ENCODE data around the gene ATG4D.

ATG4D gene

GRCh38 chr19:10586396-10586795 lies 42.7 kb downstream of the ATG4D start:
- TF ChIP-seq CREB1 (IDR thresholded peaks at IDR 0.05; ENCODE audit: low read depth) = no peak
- no peak for TF ChIP-seq EGR1 (IDR thresholded peaks at IDR 0.05)
- no peak for TF ChIP-seq TCF12 (IDR thresholded peaks at IDR 0.05; ENCODE audit: low read depth)
- no peak for TF ChIP-seq YY1 (IDR thresholded peaks at IDR 0.05; ENCODE audit: low read depth)
- TF ChIP-seq REST (IDR thresholded peaks at IDR 0.05; ENCODE audit: low read depth) = no peak
- no peak for TF ChIP-seq NFIC (IDR thresholded peaks at IDR 0.05)
- no peak for TF ChIP-seq ZBTB7A (IDR thresholded peaks at IDR 0.05; ENCODE audit: low read depth)
- no peak for TF ChIP-seq TEAD4 (IDR thresholded peaks at IDR 0.05)
- TF ChIP-seq FOXM1 (IDR thresholded peaks at IDR 0.05; ENCODE audit: borderline replicate concordance, low read depth) = no peak
- TF ChIP-seq MAX (IDR thresholded peaks at IDR 0.05) = no peak
- TF ChIP-seq, protein P1, sequence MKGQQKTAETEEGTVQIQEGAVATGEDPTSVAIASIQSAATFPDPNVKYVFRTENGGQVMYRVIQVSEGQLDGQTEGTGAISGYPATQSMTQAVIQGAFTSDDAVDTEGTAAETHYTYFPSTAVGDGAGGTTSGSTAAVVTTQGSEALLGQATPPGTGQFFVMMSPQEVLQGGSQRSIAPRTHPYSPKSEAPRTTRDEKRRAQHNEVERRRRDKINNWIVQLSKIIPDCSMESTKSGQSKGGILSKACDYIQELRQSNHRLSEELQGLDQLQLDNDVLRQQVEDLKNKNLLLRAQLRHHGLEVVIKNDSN (IDR thresholded peaks at IDR 0.05) = no peak
- no peak for TF ChIP-seq RAD21 (IDR thresholded peaks at IDR 0.05; ENCODE audit: low read depth)
- TF ChIP-seq CEBPB (IDR thresholded peaks at IDR 0.05) = no peak
- no peak for TF ChIP-seq EP300 (IDR thresholded peaks at IDR 0.05; ENCODE audit: borderline replicate concordance)
- TF ChIP-seq TAF1 (IDR thresholded peaks at IDR 0.05; ENCODE audit: low read depth) = no peak

DNA sequence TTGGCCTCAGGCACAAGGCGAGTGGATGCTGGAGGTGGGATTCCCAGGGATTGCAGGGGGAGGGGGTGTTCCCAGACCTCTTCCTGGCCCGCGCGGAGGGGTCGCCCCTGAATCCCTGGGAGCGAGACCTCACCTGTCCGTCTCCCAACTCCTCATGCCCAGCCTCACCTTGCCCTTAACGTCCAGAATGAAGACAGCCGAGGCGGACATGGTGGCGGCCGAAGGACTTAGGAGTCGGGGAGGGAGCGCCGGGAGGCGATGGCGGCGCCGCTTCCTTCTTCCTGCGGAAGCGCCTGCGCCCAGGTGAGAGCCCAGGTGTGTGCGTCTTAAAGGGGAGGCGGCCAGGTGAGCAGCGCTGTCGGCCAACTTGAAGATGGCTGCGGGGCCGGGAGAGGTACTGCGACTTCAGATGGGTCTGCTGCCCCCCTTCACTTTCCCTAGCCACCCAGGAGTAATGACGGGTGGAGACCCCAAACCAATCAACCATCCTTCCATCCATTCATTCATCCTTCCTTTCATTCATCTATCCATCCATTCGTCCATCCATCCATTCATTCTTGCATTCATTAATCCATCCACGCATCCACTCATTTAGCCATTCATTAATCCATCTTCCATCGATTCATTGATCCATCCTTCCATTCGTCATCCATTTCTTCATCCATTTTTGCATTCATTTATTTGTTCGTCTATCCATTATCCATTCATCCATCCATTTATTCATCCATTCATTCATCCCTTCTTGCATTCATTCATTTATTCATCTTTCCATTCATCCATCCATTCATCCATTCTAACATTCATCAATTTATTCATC lies 43.5 kb downstream of the ATG4D start, which contains the start of gene AP1M2:
TSS of gene AP1M2 (minus strand) at position 291 of the 817 bp plus-strand sequence. CDS start at position 210, 81 bp downstream.
- TF ChIP-seq REST (IDR thresholded peaks at IDR 0.05; ENCODE audit: low read depth) = no peak
- no peak for TF ChIP-seq CREB1 (IDR thresholded peaks at IDR 0.05; ENCODE audit: low read depth)
- peak; percentile 84 for TF ChIP-seq ZBTB7A (IDR thresholded peaks at IDR 0.05; ENCODE audit: low read depth)
- no peak for TF ChIP-seq RAD21 (IDR thresholded peaks at IDR 0.05; ENCODE audit: low read depth)
- TF ChIP-seq, protein P1 (IDR thresholded peaks at IDR 0.05) = no peak; the same call in 1 of the 2 replicates
- TF ChIP-seq YY1 (IDR thresholded peaks at IDR 0.05; ENCODE audit: low read depth) = peak; percentile 85
- TF ChIP-seq MAX (IDR thresholded peaks at IDR 0.05) = peak; percentile 77

- no peak for TF ChIP-seq CREB1 (IDR thresholded peaks at IDR 0.05; ENCODE audit: low read depth)
- TF ChIP-seq ZBTB7A (IDR thresholded peaks at IDR 0.05; ENCODE audit: low read depth) = no peak
- no peak for TF ChIP-seq TCF12 (IDR thresholded peaks at IDR 0.05; ENCODE audit: low read depth)
Measured at GRCh38 chr19:10587839-10588150, 44.1 kb downstream of the ATG4D start.

GRCh38 chr19:10593148-10593547 lies 49.4 kb downstream of the ATG4D start:
- no peak for TF ChIP-seq YY1 (IDR thresholded peaks at IDR 0.05; ENCODE audit: low read depth)

DNA sequence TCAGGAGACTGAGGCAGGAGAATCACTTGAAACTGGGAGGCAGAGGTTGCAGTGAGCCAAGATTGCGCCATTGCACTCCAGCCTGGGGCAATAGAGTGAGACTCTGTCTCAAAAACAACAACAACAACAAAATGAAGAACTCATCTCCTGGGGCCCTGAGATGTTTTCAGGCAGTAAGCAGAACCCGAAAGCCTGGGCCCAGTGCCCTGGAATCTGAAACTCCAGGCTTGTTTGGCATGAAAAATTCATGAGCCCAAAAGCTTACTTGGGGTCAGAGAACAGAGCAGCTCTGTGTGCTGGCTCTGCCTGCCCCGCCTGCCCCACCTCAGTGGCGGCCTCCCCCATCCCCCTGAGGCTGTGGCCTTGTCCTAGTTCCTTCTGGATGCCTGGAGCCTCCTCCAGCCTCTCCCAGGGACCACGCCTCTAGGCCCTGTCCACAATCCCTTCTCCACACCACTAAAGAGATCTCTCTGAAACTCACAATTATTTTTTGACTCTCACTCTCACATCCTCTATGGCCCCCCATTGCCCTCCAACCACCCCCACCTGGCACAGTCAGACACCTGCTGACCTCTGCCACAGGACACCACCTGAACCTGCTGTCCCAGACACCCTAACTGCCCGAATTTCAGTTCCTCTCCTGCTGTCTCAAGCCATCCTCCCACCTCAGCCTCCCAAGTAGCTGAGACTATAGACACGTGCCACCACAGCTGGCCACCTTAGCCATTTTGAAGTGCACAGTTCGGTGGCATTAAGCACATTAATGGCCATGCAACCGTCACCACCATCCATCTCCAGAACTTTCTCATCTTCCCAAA lies 50.3 kb downstream of the ATG4D start:
- TF ChIP-seq NFIC (IDR thresholded peaks at IDR 0.05) (no peak), TEAD4 (IDR thresholded peaks at IDR 0.05) (no peak), FOXM1 (IDR thresholded peaks at IDR 0.05; ENCODE audit: borderline replicate concordance, low read depth) (no peak), EP300 (IDR thresholded peaks at IDR 0.05; ENCODE audit: borderline replicate concordance) (no peak), TAF1 (IDR thresholded peaks at IDR 0.05; ENCODE audit: low read depth) (no peak), ZBTB7A (IDR thresholded peaks at IDR 0.05; ENCODE audit: low read depth) (no peak), REST (IDR thresholded peaks at IDR 0.05; ENCODE audit: low read depth) (no peak), RAD21 (IDR thresholded peaks at IDR 0.05; ENCODE audit: low read depth) (no peak), EGR1 (IDR thresholded peaks at IDR 0.05) (no peak), TCF12 (IDR thresholded peaks at IDR 0.05; ENCODE audit: low read depth) (no peak), CREB1 (IDR thresholded peaks at IDR 0.05; ENCODE audit: low read depth) (no peak)
- TF ChIP-seq, protein P1 (IDR thresholded peaks at IDR 0.05) = no peak

Data from Ishikawa (cell line).